Parathyroid adenoma (tissue), 2 donors: ENCODE results near the gene PPP1R13B.

ENCODE experiments used
- H2AFZ ChIP-seq: fragments of 300-600 bp; sonication (generic); one replicate; pipeline ENCODE4 v1.7.0; 2017; ENCODE audit warnings: antibody characterized with exemption, mild to moderate bottlenecking
- H3K27ac ChIP-seq: fragments of 300-600 bp; sonication (generic); one replicate; pipeline ENCODE4 v1.7.0; 2017
- H3K27me3 ChIP-seq: fragments of 300-600 bp; sonication (generic); one replicate; pipeline ENCODE4 v1.7.0; 2017; ENCODE audit warnings: low read length; ENCODE audit not compliant: control insufficient read depth, insufficient read depth
- H3K36me3 ChIP-seq: fragments of 300-600 bp; sonication (generic); one replicate; pipeline ENCODE4 v1.7.0; 2017; ENCODE audit warnings: low read length; ENCODE audit not compliant: control insufficient read depth, insufficient read depth
- H3K4me1 ChIP-seq: fragments of 300-600 bp; sonication (generic); one replicate; pipeline ENCODE4 v1.7.0; 2017; ENCODE audit warnings: control low read depth
- H3K4me2 ChIP-seq: fragments of 300-600 bp; sonication (generic); one replicate; pipeline ENCODE4 v1.7.0; 2017; ENCODE audit warnings: low read length
- H3K4me3 ChIP-seq: fragments of 300-600 bp; sonication (generic); one replicate; pipeline ENCODE4 v1.7.0; 2017; ENCODE audit warnings: low read depth, low read length
- H3K79me2 ChIP-seq: fragments of 300-600 bp; sonication (generic); one replicate; pipeline ENCODE4 v1.7.0; 2017; ENCODE audit warnings: control low read depth
- H3K9ac ChIP-seq: fragments of 300-600 bp; sonication (generic); one replicate; pipeline ENCODE4 v1.7.0; 2017; ENCODE audit warnings: mild to moderate bottlenecking
- H3K9me3 ChIP-seq: fragments of 300-600 bp; sonication (generic); one replicate; pipeline ENCODE4 v1.7.0; 2017; ENCODE audit warnings: low read length; ENCODE audit not compliant: control insufficient read depth
- CTCF ChIP-seq: fragments of 300-600 bp; sonication (generic); IDR thresholded peaks from one replicate; pipeline ENCODE4 v1.7.0; 2017; ENCODE audit warnings: antibody characterized with exemption, mild to moderate bottlenecking
- donor health status: primary hyperparathyroidism.

Gene PPP1R13B

GRCh38 chr14:103772078-103772712 lies 75.2 kb downstream of the PPP1R13B start:
- Histone ChIP-seq H2AFZ (no peak overlapping the region), H3K79me2 (peaks cover 28% of the 10 kb centered on the region), H3K9ac (no peak overlapping the region), H3K36me3 (no peaks in the 10 kb centered on the region), H3K9me3 (no peaks in the 10 kb centered on the region), H3K4me2 (no peak overlapping the region), H3K27me3 (no peaks in the 10 kb centered on the region), H3K27ac (no peak overlapping the region), H3K4me1 (no peaks in the 10 kb centered on the region), H3K4me3 (no peak overlapping the region)
- TF ChIP-seq CTCF = no peak

GRCh38 chr14:103770902-103771301 lies 76.5 kb downstream of the PPP1R13B start:
- no peaks in the 10 kb centered on the region for H3K36me3 ChIP-seq
- no peak for TF ChIP-seq CTCF
- H3K9ac ChIP-seq = no peak overlapping the region
- no peak overlapping the region for H3K4me2 ChIP-seq
- no peak overlapping the region for H2AFZ ChIP-seq
- H3K27me3 ChIP-seq = no peaks in the 10 kb centered on the region
- no peaks in the 10 kb centered on the region for H3K4me1 ChIP-seq
- H3K9me3 ChIP-seq = no peaks in the 10 kb centered on the region
- H3K79me2 ChIP-seq = peaks cover 28% of the 10 kb centered on the region
- H3K4me3 ChIP-seq = no peak overlapping the region
- H3K27ac ChIP-seq = no peak overlapping the region

GRCh38 chr14:103770500-103770899 lies 76.9 kb downstream of the PPP1R13B start:
- Histone ChIP-seq H3K4me3 (no peak overlapping the region), H3K27ac (no peak overlapping the region), H3K4me2 (no peak overlapping the region), H3K9ac (no peak overlapping the region), H3K27me3 (no peaks in the 10 kb centered on the region), H3K4me1 (no peaks in the 10 kb centered on the region), H3K79me2 (peaks cover 28% of the 10 kb centered on the region), H2AFZ (no peak overlapping the region), H3K9me3 (no peaks in the 10 kb centered on the region), H3K36me3 (no peaks in the 10 kb centered on the region)
- no peak for TF ChIP-seq CTCF

- TF ChIP-seq CTCF = no peak
- H3K4me3 ChIP-seq = no peak overlapping the region
- H3K9ac ChIP-seq = no peak overlapping the region
- no peak overlapping the region for H3K27ac ChIP-seq
- peaks cover 22% of the 10 kb centered on the region for H3K79me2 ChIP-seq
- no peaks in the 10 kb centered on the region for H3K9me3 ChIP-seq
- H3K27me3 ChIP-seq = no peaks in the 10 kb centered on the region
- no peak overlapping the region for H2AFZ ChIP-seq
- H3K36me3 ChIP-seq = no peaks in the 10 kb centered on the region
- no peak overlapping the region for H3K4me2 ChIP-seq
- no peaks in the 10 kb centered on the region for H3K4me1 ChIP-seq
Observed at GRCh38 chr14:103767336-103767894, 80.0 kb downstream of the PPP1R13B start.

GRCh38 chr14:103765526-103765925 lies 81.8 kb downstream of the PPP1R13B start:
- Histone ChIP-seq H3K36me3 (no peaks in the 10 kb centered on the region), H3K4me2 (no peak overlapping the region), H3K79me2 (peaks cover 17% of the 10 kb centered on the region), H3K4me1 (no peaks in the 10 kb centered on the region), H2AFZ (no peak overlapping the region), H3K4me3 (no peak overlapping the region), H3K27me3 (no peaks in the 10 kb centered on the region), H3K9me3 (no peaks in the 10 kb centered on the region), H3K27ac (no peak overlapping the region), H3K9ac (no peak overlapping the region)
- TF ChIP-seq CTCF = no peak
